Fibroblast of villous mesenchyme (primary cell): ENCODE results near the gene COLEC12. TPM values are rescaled to one million over a fixed set of nuclear protein-coding genes. Genes with fewer than 3 reads are reported as not detected.

Source experiments
- DNase-seq: peaks from one replicate; pipeline ENCODE4 v3.0.0-alpha.2; 2010; ENCODE audit warnings: low read depth
- H3K4me3 ChIP-seq: 2 replicates; pipeline ENCODE4 v1.5.1; 2011; ENCODE audit warnings: low read depth, mild to moderate bottlenecking, low read length
- total RNA-seq: library from RNA; depleted of rRNA; stranded (reverse); fragments of >200 nt; gene quantifications from 2 replicates; pipeline ENCODE4 v1.2.3, GENCODE V29; 2012
- TF ChIP-seq, protein P1 (sequence below): IDR thresholded peaks from 2 replicates; pipeline ENCODE4 v1.5.1; 2012; ENCODE audit warnings: low read depth, mild to moderate bottlenecking, low read length; ENCODE audit not compliant: insufficient read depth

The COLEC12 gene
- total RNA-seq, 1 donor = 3.9 TPM

DNA sequence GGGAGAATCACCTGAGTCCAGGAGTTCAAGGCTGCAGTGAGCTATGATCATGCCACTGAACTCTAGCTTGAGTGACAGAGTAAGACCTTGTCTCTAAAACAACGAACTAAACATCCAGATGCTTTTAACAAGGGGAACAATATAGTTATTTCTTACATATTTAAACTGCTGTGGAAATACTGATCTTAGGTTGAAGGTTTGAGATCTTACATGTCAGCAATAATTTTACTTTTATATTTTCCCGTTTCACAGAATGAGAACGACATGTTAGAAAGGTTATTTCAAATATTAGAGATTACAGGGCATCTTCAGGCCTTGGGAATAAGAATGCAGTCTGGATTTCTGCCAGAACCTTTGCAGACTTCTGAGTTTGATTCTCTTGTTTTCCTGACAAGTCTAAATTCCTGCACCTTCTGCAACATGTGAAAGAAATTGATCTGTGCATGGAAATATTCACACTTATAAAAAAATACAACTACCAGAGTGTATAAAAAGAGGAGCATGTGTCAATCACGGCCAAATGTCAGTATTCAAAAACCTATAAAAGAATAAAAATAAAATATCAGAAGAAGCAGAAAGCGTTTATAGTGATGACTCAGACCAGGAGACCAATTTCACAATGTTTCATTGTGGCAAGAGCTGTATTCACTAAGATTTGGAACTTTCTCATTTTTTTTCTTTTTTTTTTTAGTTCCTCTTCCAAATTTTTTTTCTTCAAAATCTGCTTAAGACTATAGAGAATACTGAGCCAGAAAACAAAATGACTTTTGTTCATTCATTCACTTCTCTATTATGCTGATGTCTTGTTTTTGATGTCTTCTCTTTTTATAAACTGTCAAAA is 29.6 kb downstream of the COLEC12 start:
- DNase-seq = peak; percentile 72
- H3K4me3 ChIP-seq = no peak overlapping the region
- TF ChIP-seq, protein P1, sequence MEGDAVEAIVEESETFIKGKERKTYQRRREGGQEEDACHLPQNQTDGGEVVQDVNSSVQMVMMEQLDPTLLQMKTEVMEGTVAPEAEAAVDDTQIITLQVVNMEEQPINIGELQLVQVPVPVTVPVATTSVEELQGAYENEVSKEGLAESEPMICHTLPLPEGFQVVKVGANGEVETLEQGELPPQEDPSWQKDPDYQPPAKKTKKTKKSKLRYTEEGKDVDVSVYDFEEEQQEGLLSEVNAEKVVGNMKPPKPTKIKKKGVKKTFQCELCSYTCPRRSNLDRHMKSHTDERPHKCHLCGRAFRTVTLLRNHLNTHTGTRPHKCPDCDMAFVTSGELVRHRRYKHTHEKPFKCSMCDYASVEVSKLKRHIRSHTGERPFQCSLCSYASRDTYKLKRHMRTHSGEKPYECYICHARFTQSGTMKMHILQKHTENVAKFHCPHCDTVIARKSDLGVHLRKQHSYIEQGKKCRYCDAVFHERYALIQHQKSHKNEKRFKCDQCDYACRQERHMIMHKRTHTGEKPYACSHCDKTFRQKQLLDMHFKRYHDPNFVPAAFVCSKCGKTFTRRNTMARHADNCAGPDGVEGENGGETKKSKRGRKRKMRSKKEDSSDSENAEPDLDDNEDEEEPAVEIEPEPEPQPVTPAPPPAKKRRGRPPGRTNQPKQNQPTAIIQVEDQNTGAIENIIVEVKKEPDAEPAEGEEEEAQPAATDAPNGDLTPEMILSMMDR = no peak

DNA sequence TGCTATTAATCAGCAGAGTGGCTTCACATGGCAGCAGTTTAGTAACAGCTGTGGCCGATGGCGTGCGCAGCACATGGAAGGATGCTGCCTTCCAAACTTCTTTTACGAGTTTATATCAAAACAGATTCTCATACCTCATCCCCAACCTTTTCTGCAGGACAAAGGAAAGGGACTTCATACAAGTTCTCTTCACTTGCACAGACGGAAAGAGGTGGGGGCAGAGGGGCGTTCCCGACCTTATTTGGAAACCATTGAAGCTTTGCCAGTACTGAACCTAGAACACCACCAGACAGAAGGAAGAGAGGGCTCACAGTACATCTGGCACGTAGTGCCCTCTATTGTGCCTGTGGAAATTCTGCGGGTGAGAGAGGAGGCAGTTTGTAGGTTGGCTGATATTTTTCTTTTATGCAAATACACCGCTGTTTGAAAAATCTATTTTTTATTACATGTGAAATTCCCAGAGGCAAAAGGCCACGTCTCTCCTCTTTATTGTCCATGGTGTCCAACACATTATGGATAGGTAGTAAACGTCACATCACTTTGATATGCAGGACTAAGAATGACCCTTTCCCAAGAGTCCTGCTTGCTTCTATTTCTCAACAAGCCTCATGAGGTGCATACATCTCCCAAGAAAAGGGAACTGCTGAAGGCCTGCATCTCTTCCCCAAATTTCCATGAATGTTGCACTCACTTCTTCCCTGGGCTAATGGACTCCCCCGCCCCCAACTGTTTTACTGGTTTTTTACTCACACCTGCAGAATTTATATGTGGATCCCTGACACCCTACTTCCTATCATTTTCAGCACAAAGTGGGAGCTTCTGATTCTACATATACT is 31.3 kb downstream of the COLEC12 start:
- H3K4me3 ChIP-seq = no peak overlapping the region
- DNase-seq = no peak
- TF ChIP-seq, protein P1 = no peak

GRCh38 chr18:463827-464541 is 36.5 kb downstream of the COLEC12 start:
- DNase-seq = no peak
- TF ChIP-seq, protein P1 = no peak

DNA sequence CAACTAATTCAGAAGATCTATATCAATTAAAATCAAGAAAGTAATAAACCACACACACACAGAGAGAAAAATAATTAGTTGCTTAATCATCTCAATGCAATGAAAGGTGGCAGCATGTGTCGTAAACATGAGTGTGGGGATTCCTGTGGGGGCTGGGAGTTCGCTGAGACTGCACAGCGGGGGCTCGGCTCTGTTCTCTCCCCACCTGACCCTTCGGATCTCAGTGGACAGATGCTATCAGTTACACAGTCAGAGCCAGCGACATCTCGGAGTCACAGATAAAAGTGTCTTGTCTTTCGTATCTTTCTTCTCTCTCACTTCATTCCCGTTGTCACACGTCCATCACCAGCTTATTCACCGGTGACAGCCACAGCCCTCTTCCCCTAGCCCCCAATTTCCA is 37.1 kb downstream of the COLEC12 start:
- no peak for DNase-seq
- no peak overlapping the region for H3K4me3 ChIP-seq
- TF ChIP-seq, protein P1 = no peak

More at GRCh38 chr18:463827-464541, 36.5 kb downstream of the COLEC12 start:
- H3K4me3 ChIP-seq = no peak overlapping the region

- DNase-seq = no peak
- TF ChIP-seq, protein P1 = no peak
- no peak overlapping the region for H3K4me3 ChIP-seq
Measured at GRCh38 chr18:461762-462161, 38.7 kb downstream of the COLEC12 start.

DNA sequence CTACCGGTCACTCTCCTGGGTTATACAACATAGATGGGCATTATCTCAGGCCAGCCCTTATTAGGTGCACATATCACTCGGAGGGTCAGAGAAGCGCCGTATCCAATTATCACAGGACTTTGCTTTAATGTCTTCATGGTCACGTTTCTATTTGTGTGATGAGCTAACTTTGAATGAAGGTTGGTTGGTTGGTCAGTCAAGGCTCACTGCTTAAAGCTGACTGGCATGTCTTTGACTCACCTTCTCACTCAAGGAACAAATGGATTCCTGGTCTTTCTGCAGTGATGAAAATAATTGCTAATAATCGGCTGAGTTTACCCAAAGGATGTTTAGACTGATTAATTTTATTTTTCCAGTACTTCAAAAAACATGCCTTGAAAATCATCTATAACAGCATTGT is 39.7 kb downstream of the COLEC12 start:
- TF ChIP-seq, protein P1 = no peak
- no peak overlapping the region for H3K4me3 ChIP-seq
- no peak for DNase-seq
